IPS-NIHi7 (cell line): ENCODE results near the gene SHPK.
A peak's percentile ranks its signal among the peaks of the same experiment; 100 is the strongest.

Experiments
- DNase-seq: peaks from one replicate; pipeline ENCODE4 v3.0.0; 2012; ENCODE audit warnings: mixed read lengths; ENCODE audit errors: extremely low spot score

The SHPK gene, protein sequence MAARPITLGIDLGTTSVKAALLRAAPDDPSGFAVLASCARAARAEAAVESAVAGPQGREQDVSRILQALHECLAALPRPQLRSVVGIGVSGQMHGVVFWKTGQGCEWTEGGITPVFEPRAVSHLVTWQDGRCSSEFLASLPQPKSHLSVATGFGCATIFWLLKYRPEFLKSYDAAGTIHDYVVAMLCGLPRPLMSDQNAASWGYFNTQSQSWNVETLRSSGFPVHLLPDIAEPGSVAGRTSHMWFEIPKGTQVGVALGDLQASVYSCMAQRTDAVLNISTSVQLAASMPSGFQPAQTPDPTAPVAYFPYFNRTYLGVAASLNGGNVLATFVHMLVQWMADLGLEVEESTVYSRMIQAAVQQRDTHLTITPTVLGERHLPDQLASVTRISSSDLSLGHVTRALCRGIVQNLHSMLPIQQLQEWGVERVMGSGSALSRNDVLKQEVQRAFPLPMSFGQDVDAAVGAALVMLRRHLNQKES

DNA sequence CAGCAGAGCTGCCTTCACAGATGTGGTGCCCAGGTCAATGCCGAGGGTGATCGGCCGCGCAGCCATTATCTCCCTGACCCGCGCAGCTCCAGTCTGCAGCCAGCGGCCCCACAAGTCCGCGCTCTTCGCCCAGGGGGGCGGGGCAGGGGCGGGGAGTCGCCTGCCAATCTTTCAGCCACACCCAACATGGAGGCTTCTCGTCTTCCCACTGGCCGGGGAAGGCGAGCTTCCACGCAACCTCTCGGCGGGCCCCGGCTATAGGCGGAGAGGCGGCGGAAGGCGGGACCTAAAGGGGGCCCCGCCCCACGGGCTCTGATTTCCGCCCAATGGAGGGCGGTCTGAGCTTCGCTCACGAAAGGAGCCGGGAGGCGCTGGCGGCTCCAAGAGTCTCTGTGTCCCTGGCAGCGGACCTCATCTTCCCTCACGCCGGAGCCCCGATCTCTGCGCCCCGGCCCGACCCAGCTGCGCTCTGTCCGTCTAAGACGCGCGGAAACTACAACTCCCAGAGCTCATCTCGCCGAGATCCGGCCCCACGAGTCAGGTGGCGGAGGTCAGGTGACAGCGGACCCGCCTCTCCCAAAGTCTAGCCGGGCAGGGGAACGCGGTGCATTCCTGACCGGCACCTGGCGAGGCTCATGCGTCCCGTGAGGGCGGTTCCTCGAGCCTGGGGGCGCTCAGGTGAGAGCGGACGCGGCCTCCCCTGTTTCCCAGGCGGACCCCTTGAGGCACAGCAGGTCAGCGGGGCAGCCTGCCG, at the start of gene SHPK, which contains the start of gene CTNS:
Gene SHPK, minus strand, starts transcription at position 97 of the 754 bp plus-strand sequence. Its CDS starts 31 bp downstream, at position 66.
Gene CTNS, plus strand, starts transcription at position 607 of the 754 bp plus-strand sequence. CDS start 3,447 bp downstream, outside the sequence.
- peak; percentile 100 for DNase-seq

DNA sequence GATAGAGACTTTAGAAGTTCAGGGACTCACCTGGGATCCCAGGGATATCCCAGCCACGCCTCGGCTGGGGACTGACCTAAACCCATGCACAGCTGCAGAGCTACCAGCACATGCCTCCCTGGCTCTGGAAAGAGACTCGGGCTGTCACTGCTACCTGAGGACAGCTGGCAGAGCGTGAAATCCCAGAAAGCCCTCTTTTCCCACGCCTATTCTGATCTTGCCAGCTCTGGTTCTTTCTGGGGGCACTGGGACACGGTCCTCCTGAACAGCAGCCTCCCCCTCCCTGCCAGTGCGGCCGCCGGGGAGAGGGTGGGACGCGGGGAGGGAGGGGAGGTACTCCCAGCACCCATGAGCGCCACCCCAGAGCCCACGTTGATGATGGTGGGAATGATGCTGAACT, 49.1 kb upstream of the SHPK start:
- DNase-seq: no peak

DNA sequence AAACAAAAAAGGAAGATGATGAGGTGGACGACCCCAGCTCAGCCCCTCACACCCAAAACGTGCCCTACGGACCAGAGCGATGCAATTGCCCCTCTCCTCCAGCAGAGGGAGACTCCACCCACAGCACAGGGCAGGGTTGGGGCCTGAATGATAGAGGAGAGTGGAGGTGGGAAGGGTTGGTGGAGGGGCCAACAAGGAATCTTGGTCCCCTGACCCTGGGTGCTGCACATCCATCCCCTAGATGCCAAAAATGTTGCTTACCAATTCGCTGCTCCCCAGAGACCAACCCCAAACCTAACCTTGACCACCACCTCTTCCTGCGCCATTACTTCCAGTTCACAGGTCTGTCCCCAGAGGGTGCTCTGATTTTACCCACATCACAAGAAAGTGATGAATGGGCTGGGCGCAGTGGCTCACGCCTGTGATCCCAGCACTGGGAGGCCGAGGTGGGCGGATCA, 47.0 kb upstream of the SHPK start:
- DNase-seq: peak; percentile 88

DNA sequence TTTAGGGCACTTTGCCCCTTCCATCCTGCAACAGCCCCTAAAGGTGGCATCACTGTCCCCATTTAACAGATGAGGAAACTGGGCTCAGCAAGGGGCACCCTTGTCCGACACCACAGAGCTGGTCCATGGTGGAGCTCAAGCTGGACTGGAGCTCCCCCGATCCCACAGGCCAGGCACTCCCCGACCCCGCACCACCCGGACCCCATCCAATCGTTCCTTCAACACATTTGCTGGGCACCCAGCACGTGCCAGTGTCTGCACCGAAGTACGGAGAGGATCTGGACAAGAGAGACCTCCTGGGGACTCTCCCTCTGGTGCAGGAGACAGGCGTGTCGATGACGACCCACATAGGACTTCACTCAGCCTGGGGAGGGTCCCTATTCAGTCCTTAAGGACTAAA, 46.0 kb upstream of the SHPK start:
- DNase-seq: no peak

DNA sequence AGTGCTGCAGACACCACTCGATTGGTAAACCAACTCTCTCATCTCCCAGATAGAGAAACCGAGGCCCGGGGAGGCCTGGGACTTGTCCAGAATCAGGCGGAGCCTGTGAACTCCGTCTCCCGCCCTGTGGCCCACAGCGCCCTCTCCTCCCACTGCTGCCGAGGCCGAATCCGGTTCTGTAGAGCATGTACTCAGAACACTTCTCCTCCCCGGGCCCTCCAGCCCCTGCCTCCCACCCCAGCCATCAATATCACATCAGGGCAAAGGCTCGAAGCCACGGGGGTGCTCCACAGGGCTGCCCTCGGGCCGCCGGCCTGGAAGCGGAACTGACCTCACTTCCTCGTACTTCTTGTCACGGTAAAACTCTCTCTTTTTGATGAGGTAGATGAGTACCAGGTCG, 45.5 kb upstream of the SHPK start:
- DNase-seq: no peak

DNA sequence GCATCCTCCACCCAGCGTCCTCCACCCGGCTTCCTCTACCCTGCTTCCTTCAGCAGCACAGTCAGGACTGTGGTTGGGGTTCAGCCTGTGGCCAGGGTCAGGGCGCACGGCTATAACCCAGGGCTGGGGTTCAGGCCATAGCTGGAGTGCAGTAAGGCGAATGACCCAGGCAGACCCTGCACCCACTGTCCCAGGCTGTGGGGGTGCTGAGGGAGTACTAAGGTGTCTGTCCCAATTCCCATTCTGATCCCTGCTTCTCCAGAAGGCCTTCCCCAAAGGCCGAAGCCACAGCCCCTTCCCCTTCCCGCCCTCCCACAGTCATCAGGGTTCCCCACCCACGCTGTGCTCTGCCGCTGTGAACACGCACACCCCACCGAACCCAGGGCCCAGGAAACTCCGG, 45.0 kb upstream of the SHPK start:
- no peak for DNase-seq

DNA sequence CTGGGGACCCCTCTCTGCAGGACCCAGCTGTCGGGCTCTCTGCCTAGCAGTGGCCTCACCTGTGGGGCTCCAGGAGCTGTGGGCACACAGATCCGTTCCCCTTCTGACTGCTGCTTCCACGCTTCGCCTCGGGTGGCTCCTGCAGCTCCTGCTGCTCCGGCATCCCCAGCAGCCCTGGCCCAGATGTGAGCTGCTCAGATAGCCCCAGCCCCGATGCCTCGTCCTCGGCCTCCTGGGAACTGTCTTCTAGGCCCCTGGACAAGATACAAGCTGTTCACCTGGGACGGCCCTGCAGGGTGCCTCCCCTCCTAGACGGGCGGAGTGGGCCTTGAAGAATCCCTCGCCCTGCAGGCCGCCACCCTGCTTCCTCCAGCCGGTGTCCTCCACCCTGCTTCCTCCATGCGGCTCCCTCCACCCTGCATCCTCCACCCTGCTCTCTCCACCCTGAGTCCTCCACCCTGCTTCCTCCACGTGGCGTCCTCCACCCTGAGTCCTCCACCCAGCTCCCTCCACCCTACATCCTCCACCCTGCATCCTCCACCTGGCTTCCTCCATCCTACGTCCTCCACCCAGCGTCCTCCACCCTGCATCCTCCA, 43.6 kb upstream of the SHPK start:
- no peak for DNase-seq

DNA sequence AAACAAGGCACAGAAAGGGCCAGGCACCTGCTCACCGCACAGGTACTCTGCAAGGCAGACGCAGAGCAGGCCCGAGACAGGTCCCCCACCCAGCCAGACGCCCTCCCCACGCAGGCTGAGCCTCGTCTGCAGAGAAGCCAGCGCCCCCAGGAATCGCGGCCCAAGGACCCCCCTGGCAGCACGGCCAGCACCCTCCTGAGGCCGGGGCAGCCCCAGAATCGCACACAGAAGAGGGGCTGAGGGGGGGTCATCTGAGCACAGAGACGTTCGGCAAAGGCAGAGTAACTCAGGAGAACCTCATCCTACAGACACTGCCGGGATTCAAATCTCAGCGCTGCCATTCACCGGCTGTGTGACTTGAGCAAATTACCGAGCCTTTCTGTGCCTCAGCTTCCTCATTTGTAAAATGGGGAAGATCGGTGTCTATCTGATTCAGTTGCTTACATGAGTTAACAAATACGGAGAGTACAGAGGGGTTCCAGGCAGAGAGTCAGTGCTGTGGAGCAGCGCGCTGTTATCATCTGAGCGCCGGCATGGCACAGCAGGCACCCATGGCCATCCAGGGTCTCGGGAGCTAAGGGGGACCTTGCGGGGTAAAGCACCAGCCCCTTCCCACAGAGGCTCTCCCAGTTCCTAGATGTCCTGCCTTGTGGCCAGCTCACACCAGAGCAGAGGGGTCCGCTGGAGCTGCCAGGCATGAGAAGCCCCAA, 42.9 kb upstream of the SHPK start:
- no peak for DNase-seq

DNA sequence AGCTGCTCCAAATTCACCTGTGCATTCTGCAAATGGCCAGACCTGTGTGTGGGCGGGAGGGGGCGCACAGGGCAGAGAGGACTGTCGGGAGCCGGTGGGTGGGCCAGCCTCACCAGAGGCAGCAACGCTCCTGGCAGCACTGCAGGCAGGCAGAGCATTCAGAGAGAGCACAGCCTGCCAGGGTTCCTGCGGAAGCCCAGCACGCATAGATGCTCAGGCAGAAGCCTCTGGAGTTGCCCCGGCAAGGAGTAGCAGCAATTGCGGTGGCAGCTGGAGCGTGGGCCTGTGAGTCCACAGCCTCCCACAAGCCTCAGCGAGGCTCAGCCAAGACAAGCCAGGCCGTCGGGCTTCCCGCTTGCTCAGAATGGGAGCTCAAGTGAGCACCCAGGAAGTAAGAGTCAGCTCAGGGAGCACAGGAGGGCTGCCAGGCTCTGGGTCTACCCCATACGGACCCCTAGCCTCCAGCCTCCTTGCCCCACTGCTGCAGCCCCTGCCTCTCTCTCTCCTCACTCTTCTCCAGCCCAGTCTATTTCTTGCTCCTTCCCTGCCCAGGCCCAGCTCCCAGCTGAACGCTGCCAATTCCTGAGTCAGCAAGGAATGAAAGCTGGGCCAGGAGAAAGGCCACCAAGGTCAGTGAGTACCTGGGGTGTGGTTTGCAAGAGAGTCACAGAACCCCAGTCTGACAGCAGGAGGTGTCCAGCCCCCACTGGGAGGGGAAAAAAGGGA, 42.2 kb upstream of the SHPK start:
- DNase-seq: peak; percentile 73

DNA sequence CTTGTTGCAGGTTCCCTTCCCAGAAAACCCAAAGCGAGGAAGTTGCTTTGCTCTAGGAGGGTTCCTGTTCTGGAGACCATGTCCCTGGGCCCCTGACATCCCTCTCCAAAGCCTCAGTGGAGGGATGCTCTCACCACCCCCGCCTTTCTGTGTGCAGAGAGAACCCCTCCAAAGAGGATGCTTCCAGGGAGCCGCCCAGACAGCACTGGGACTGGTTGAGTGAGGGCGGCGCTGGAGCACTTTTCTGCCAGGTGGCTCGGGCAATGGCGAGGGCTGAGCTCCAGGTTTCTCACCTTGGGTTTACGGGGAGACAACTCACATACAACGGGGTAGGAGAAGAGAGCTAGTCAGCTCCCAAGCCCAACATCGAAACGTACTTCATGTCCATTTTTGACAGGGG, 39.8 kb upstream of the SHPK start:
- DNase-seq: no peak

DNA sequence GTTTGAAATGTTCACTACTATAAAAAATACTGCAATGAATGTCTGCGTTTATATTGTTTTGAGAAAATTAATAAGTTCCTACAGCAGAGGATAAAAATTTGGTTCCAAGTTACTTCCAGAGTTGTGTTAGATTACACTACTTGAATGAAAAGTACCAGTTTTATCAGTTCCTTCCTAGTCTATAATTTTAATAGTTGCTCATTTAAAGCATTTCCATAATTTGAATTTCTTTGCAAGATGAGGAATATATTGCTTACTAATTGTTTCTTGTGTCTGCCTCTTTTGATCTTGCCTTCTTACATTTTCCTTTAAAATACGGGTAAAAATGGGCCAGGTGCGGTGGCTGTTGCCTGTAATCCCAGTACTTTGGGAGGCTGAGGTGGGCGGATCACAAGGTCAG, 36.5 kb upstream of the SHPK start:
- no peak for DNase-seq

DNA sequence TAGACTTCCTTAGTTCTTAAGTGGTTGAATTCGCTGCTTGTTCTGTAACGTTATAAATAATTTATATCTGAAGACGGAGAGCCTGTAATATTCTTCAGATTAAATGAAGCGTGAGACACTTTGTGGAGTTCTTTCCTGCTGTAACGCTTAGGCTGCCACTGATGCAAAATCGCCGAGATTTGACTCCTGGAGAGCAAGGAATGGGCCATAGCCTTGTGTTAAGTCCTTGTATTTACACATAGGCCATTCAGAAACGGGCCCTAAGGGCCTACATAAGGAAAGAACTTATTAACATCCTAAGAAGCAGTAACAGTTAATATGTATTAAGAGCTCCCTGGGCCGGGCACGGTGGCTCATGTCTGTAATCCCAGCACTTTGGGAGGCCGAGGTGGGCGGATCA, 33.5 kb upstream of the SHPK start:
- no peak for DNase-seq

DNA sequence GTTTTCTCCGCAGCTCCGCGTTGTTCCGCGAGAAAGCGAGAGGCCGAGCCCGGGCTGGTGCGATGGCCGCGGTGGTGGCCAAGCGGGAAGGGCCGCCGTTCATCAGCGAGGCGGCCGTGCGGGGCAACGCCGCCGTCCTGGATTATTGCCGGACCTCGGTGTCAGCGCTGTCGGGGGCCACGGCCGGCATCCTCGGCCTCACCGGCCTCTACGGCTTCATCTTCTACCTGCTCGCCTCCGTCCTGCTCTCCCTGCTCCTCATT, 33.0 kb upstream of the SHPK start:
- DNase-seq: no peak

DNA sequence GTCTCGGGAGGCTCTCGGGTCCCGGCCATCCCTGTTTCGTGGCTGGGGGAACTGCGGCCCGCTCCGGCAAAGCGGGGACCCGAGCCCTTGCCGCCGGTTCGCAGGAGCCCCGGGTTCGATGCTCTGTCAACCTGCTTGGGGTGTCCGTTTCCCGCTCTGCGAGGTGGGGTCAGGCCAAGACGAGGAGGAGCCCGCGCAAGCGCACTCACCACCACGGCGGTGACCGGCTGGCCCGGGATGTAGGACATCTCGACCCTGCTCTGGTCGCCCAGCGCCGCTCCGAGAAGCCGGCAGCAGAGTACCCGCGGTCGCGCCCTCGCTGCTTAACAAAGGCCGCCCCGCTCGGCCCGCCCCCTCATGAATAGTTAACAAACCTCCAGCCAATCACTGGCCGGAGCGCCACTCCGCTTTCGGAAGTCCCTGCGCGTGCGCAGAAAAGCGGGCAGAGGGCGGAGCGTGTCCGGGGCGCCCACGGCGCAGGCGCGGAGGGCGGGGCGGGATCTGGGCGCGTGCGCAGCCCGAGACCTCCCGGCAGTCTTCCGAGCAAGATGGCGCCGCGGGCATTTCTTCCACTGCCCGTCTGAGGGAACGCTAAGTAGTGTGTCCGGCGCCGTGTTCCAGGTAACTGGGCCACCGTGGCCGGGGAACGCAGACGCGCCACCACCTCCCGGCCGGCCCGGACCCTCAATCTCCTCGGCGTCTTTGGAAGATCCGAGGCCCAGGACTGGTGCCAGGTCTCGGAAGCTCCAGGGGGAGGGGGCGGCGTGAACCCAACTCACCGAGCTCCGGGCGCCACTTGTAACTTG, 32.4 kb upstream of the SHPK start, which contains the start of the genes EMC6 and TAX1BP3:
Gene EMC6, plus strand, starts transcription at position 534 of the 806 bp plus-strand sequence. CDS start 335 bp downstream, outside the sequence.
Gene TAX1BP3, minus strand, starts transcription at position 300 of the 806 bp plus-strand sequence. Its CDS starts 52 bp downstream, at position 248.
- peak; percentile 99 for DNase-seq

DNA sequence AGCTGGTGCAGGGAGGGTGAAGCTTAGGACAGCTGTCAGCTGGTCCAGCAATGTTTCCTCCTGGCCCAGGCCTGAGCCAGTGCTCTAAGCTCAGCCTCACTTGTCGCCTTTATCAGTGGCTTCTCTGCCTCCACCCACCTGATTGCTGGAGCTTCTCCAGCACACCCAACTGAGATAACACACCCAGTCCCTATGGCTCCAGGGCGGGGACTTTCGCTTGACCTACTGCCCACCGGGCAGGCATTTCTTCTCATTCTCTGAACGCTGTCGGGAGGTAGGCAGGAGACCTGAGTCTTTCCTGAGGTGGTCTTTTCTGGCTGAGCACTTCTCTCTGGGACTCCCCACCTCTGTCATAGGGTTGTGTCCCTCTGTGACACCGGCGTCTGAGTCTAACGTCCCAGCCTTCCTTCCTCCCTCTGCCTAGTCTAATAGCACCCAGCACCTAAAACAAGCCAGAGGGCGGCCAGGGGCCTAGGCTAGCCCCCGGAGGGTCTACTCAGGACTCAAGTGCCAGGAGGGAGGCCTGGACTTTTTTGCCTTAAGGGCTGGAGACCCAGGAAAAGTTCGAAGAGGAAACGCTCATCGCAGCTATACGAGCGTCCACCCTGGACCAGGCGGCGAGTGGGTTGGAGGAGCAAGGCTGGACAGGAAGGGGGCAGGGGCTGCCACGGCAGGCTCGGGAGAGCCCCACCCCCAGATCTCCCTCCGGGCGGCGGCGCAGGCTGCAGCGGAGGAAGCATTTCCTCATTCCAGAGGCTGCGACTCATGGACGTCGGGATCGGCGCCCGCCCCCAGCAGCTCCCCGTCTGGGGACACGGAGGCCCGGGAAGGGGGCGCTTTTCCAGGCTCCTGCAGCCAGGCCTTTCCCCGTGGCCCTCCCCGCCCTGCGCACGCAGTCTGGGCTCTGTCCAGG, 31.6 kb upstream of the SHPK start:
- peak; percentile 87 for DNase-seq

DNA sequence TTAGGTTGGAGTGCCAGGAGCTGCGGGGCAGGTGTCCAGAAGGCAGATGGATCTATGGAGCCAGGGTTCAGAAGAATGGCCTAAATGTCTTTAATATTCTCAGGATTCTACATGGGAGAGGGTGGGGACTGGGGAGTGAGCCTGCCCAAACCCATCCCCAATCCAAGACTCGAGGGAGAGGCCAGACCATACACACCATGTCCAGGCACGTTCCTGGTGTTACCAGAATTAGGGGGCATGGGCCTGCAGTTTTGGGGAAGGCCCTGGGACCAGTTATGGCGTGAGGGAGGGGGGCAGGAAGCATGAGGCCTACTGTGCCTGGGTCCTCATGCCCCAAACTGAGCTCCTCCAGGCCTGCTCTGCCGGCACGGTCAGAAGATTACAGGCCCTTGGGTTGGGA, 30.5 kb upstream of the SHPK start:
- DNase-seq: no peak

DNA sequence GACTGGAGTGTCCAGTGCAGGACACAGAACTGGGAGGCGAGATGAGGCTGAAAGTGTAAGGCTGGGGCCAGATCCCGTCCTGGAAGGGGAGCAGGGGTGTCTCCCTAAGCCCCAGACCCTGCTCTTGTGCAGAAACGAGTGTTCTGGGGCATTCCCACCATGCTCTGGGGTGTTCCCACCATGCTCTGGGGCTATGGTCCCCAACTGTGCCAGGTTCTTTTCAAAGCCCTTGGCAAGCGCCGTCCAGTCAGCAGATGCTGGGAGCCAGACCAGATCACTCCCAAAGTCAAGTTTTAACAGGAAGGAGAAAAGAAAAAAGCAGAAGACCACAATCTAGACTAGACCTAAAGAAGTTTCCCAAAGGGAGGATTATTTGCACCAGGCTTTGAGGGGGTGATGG, 29.8 kb upstream of the SHPK start:
- no peak for DNase-seq

DNA sequence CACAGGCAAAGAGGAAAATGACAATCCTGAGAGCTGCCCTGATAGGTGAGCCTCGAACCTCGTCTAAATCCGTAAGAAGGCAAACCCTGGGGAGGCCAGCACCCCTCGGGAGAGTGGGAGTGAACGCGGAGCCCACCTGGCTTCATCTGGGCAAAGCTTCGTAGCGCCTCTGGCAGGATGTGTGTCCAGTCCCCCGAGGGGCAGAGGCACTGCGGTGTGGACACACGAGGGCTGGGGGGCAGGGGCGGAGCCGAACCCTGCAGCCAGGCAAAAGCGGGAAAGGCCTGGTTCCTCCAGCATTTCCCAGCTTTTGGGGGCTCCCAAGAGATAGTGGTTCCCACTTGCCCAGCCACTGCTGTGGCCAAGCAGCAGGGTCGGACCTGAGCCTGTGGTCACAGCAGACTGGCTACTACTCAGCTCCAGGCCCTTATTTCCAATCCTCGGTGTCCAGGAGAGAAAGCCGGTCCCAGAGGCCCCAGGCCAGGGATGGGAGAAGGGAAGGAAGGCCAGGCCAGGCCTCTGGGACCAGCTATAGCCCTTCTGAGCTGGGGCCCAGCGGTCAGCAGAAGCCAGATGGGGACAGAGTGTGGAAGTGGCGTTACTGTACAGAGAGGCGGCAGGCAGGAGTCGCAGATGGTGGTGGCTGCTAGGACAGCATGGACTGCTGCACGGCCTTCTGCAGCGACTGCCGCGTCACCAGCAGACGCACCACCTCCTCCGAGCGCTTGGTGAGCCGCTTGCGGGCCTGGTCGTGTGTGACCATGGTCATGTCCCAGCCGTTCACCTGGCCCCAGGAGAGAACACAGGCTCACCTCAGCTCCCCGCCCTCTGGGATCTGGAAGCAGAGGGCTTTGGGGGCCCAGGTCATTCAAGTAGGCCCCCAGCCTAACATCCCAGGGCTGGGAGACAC, 27.3 kb upstream of the SHPK start:
- DNase-seq: no peak
